GM12878 (cell line): ENCODE results near the gene GRIN2A. TPM values are rescaled to one million over a fixed set of nuclear protein-coding genes. Genes with fewer than 3 reads are reported as not detected.

ENCODE experiments used
- ATAC-seq: fragments of 200-7000 bp; cut with Tn5 transposase; 3 replicates; pipeline ENCODE4 v1.9.1; 2020; ENCODE audit warnings: mild to moderate bottlenecking, moderate library complexity
- BruUV-seq: library from RNA; stranded (reverse); fragments of 400-500 nt; replicated peaks from 2 replicates; lab custom pipeline; 2021; lab: Mats Ljungman, UMichigan
- CTCF ChIA-PET: fragments of 300-600 bp; sonication (Branson Sonifier 250); formaldehyde crosslinking; extraction: SDS; loops from one replicate; lab custom pipeline; 2021; ENCODE audit warnings: inconsistent platforms; lab: Yijun Ruan, JAX
- POLR2A ChIA-PET: fragments of 350-600 bp; formaldehyde crosslinking; extraction: SDS; loops from one replicate; lab custom pipeline; 2021; ENCODE audit warnings: inconsistent platforms; lab: Charles Lee
- RAD21 ChIA-PET: fragments of 300-600 bp; sonication (Branson Sonifier 250); formaldehyde crosslinking; loops from one replicate; lab custom pipeline; 2023; ENCODE audit warnings: antibody characterized with exemption; ENCODE audit not compliant: unreplicated experiment; lab: Charles Lee
- SMC1A ChIA-PET: fragments of 300-600 bp; sonication (Branson Sonifier 250); formaldehyde crosslinking; loops from one replicate; lab custom pipeline; 2023; ENCODE audit not compliant: unreplicated experiment, uncharacterized antibody; lab: Charles Lee
- DNase-seq: peaks from one replicate; pipeline ENCODE4 v3.0.0-alpha.2; 2011; ENCODE audit warnings: low read depth, low spot score
- FAIRE-seq: peaks from 3 replicates; lab custom pipeline; 2011; peaks lifted over from hg19 to GRCh38; lab: Jason Lieb, UNC
- H2AFZ ChIP-seq: 2 replicates; pipeline ENCODE4 v1.6.0; 2011; ENCODE audit warnings: low read depth, low read length, control low read depth; ENCODE audit not compliant: control insufficient read depth
- H3K27ac ChIP-seq: 2 replicates; pipeline ENCODE4 v1.5.1; 2011; ENCODE audit warnings: control low read depth; ENCODE audit not compliant: control insufficient read depth, insufficient read depth
- H3K27me3 ChIP-seq, 2 experiments: replicated peaks in 1 of 2; 2 replicates each; pipeline versions ENCODE4 v1.6.0 to v1.6.1; 2011; ENCODE audit warnings: low read length in 1 of 2; ENCODE audit not compliant: control insufficient read depth in 2 of 2, insufficient read depth in 2 of 2
- H3K36me3 ChIP-seq, 2 experiments: 2 replicates each; pipeline ENCODE4 v1.5.1; 2011; ENCODE audit warnings: low read length in 1 of 2; ENCODE audit not compliant: control insufficient read depth in 2 of 2, insufficient read depth in 2 of 2
- H3K4me1 ChIP-seq: 2 replicates; pipeline ENCODE4 v1.6.1; 2011; ENCODE audit warnings: mild to moderate bottlenecking, low read length, moderate library complexity, mixed read lengths; ENCODE audit not compliant: control insufficient read depth, insufficient read depth
- H3K4me2 ChIP-seq: 2 replicates; pipeline ENCODE4 v1.6.0; 2011; ENCODE audit warnings: control low read depth; ENCODE audit not compliant: control insufficient read depth, insufficient read depth
- H3K4me3 ChIP-seq: fragments of 200-600 bp; sonication (generic); 2 replicates; pipeline ENCODE4 v1.5.1; 2016
- H3K79me2 ChIP-seq: 2 replicates; pipeline ENCODE4 v1.6.0; 2011; ENCODE audit warnings: low read length; ENCODE audit not compliant: control insufficient read depth, insufficient read depth
- H3K9ac ChIP-seq: 2 replicates; pipeline ENCODE4 v1.8.0; 2011; ENCODE audit warnings: low read length, control low read depth, mixed read lengths; ENCODE audit not compliant: control insufficient read depth, insufficient read depth
- H3K9me3 ChIP-seq: replicated peaks from 3 replicates; pipeline ENCODE4 v1.5.1; 2011; ENCODE audit warnings: mild to moderate bottlenecking, low read length; ENCODE audit not compliant: control insufficient read depth, insufficient read depth
- H4K20me1 ChIP-seq: 2 replicates; pipeline ENCODE4 v1.6.0; 2011; ENCODE audit not compliant: control insufficient read depth, insufficient read depth
- BHLHE40 ChIP-seq, 2 experiments: fragments of 450-650 bp in 1 of 2; IDR thresholded peaks; 2 replicates each; pipeline ENCODE4 v1.6.1; 2011 to 2017; ENCODE audit warnings: low read depth in 2 of 2, borderline replicate concordance in 1 of 2, improper control_type of control experiment in 1 of 2, low read length in 1 of 2, mild to moderate bottlenecking in 1 of 2
- BRCA1 ChIP-seq: IDR thresholded peaks from 2 replicates; pipeline ENCODE4 v1.6.1; 2011; ENCODE audit warnings: low read depth, low read length, improper control_type of control experiment
- DPF2 ChIP-seq: fragments of 450-650 bp; IDR thresholded peaks from 2 replicates; pipeline ENCODE4 v1.6.1; 2017; ENCODE audit warnings: mild to moderate bottlenecking
- ELK1 ChIP-seq: IDR thresholded peaks from 2 replicates; pipeline ENCODE4 v1.6.1; 2012; ENCODE audit warnings: low read depth, low read length, improper control_type of control experiment
- HSF1 ChIP-seq: fragments of 150-350 bp; IDR thresholded peaks from 2 replicates; pipeline ENCODE4 v1.6.1; 2014; ENCODE audit warnings: mild to moderate bottlenecking, low read depth, low read length
- NR2C1 ChIP-seq: fragments of 450-650 bp; IDR thresholded peaks from 2 replicates; pipeline ENCODE4 v1.6.1; 2017; ENCODE audit warnings: antibody characterized with exemption, mild to moderate bottlenecking, moderate library complexity
- SMAD5 ChIP-seq: IDR thresholded peaks from 2 replicates; pipeline ENCODE4 v1.6.1; 2016; ENCODE audit warnings: antibody characterized with exemption, low read depth
- ZNF207 ChIP-seq: fragments of 450-650 bp; IDR thresholded peaks from 2 replicates; pipeline ENCODE4 v1.6.1; 2014; ENCODE audit warnings: antibody characterized with exemption, mild to moderate bottlenecking, borderline replicate concordance
- WGBS: methylation state at CpG from one replicate; pipeline ENCODE4 v1.1.6; 2016; ENCODE audit warnings: low lambda C conversion rate; ENCODE audit not compliant: insufficient replicate concordance, insufficient coverage; ENCODE audit errors: missing lambda C conversion rate; 5-methylcytosine and 5-hydroxymethylcytosine counted together
- in situ Hi-C: fragments of 300-500 bp; cut with MboI; formaldehyde crosslinking; loops from 9 replicates; pipeline ENCODE4 v1.14.3; 2018; ENCODE audit warnings: mixed read lengths
- intact Hi-C: fragments of 100-400 bp; cut with micrococcal nuclease; formaldehyde crosslinking; loops from one replicate; pipeline ENCODE4 v1.14.2; 2022; ENCODE audit not compliant: unreplicated experiment
- polyA plus RNA-seq, 11 experiments: library from polyadenylated mRNA; depleted of rRNA in 4 of 11; unstranded in 6 of 11; stranded (reverse) in 5 of 11; fragments of >200 nt; fragmentation: Nextera tagmentation in 4 of 11; fragmentation: Illumina TruSeq in 1 of 11; extraction: Ambion mirVana in 4 of 11; extraction: Trizol in 1 of 11; gene quantifications; 1 replicate in 1 of 11; 2 replicates in 10 of 11; pipeline versions ENCODE4 v1.2.1 to v1.2.3, GENCODE V29; 2011 to 2016; ENCODE audit warnings: inconsistent platforms in 2 of 11, missing spikeins in 2 of 11, low read depth in 1 of 11
- total RNA-seq, 4 experiments: library from RNA; depleted of rRNA in 3 of 4; stranded (reverse); fragments of >200 nt in 3 of 4; fragmentation: Illumina TruSeq in 1 of 4; extraction: Trizol in 1 of 4; gene quantifications; 2 replicates each; pipeline versions ENCODE4 v1.2.1 to v1.2.3, GENCODE V29; 2013 to 2021
- TF ChIP-seq, protein P1 (sequence below): IDR thresholded peaks from 2 replicates; pipeline ENCODE4 v1.6.1; 2011; ENCODE audit warnings: borderline replicate concordance, low read depth, mild to moderate bottlenecking, moderate library complexity, low read length; ENCODE audit not compliant: insufficient read depth, poor library complexity, severe bottlenecking

Gene GRIN2A
- total and polyA plus RNA-seq, 10 of the 15 experiments (the other 5 are each of a cell fraction or from before 2014, with no cell fraction given), result 2.4 to 13.3 (median 7.3) TPM

DNA sequence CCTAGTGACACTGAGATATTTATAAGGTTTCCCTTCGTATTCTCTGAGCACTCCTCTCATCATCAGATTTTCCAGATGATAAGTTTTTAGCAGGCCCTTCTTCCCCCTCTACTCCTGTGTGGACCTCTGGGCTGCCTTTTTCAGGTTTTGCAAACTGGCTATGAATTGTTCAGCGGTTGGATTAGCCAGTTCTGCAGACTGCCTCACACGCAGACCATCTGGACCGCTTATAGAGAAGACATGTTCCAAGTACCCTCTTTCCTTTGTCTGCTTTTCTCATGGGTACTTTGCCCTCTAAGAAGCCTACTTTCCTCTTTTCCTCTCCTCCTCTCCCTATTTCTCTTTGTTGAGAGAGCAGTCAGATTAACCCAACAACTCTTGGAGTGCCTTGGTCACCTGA, 111.6 kb downstream of the GRIN2A start:
- POLR2A ChIA-PET, result no interaction called here

More for the DNA sequence above, 111.6 kb downstream of the GRIN2A start:
- WGBS, result 52% methylated on average over 4 of the region's 4 CpGs
- no peak overlapping the region for H3K4me2 ChIP-seq
- DNase-seq (no peak), FAIRE-seq (no peak), ATAC-seq (no peak)
- intact Hi-C loops (no loop called here), in situ Hi-C loops (no loop called here)
- H3K27ac ChIP-seq, result no peak overlapping the region
- TF ChIP-seq ZNF207, result no peak
- no peak for TF ChIP-seq BHLHE40 (IDR thresholded peaks at IDR 0.05; ENCODE audit: borderline replicate concordance in 1 of 2, low read depth in 2 of 2, low read length in 1 of 2)
- TF ChIP-seq BRCA1, result no peak
- no peak for TF ChIP-seq HSF1
- no peak for TF ChIP-seq DPF2
- no peak for TF ChIP-seq SMAD5
- TF ChIP-seq ELK1, result no peak
- TF ChIP-seq NR2C1, result no peak
- TF ChIP-seq, protein P1, sequence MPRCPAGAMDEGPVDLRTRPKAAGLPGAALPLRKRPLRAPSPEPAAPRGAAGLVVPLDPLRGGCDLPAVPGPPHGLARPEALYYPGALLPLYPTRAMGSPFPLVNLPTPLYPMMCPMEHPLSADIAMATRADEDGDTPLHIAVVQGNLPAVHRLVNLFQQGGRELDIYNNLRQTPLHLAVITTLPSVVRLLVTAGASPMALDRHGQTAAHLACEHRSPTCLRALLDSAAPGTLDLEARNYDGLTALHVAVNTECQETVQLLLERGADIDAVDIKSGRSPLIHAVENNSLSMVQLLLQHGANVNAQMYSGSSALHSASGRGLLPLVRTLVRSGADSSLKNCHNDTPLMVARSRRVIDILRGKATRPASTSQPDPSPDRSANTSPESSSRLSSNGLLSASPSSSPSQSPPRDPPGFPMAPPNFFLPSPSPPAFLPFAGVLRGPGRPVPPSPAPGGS, result no peak
- no peaks in the 10 kb centered on the region; the same call in 2 of the 3 replicates for H3K9me3 ChIP-seq
- BruUV-seq, result no TSS peak
- ChIA-PET CTCF (interaction anchor here (0.6 kb wide), 1 partner anchor 35 kb away, joined by 3 read pairs; no protein-coding TSS in a partner anchor), SMC1A (no interaction called here), RAD21 (no interaction called here)
- H3K4me1 ChIP-seq, result no peaks in the 10 kb centered on the region
- no peaks in the 10 kb centered on the region for H3K79me2 ChIP-seq
- no peaks in the 10 kb centered on the region; a peak in 1 of 4 replicates for H3K36me3 ChIP-seq
- H4K20me1 ChIP-seq, result no peaks in the 10 kb centered on the region
- no peak overlapping the region for H3K9ac ChIP-seq
- H3K27me3 ChIP-seq, result no peaks in the 10 kb centered on the region
- H3K4me3 ChIP-seq, result no peak overlapping the region
- H2AFZ ChIP-seq, result no peak overlapping the region
